Cerebellar nuclear complex (tissue), 1 donor: Measurements from ENCODE around the gene VRK1.

Experiments
- DNase-seq, 2 experiments: peaks; one replicate each; lab custom pipeline; 2025; lab: John Stamatoyannopoulos, UW

VRK1 gene

DNA sequence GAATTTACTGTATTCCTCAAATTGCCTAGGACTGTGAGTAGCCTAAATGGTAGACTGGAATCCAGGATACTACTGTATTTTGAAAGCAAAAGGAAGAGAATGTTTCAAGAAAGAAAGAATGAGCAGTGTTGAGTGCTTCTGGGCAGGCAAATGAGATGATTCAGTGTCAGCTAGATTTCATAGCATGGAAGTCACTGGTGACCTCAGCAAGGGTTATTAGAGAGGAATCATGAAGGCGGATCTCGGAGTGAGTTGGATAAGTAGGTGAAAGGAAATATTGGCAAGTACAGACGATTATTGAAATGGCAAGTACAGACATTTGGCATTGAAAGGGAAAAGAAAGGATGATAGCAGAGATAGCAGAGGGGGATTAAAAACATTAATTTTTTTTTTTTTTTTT lies 27.1 kb downstream of the VRK1 start:
- DNase-seq = no peak

DNA sequence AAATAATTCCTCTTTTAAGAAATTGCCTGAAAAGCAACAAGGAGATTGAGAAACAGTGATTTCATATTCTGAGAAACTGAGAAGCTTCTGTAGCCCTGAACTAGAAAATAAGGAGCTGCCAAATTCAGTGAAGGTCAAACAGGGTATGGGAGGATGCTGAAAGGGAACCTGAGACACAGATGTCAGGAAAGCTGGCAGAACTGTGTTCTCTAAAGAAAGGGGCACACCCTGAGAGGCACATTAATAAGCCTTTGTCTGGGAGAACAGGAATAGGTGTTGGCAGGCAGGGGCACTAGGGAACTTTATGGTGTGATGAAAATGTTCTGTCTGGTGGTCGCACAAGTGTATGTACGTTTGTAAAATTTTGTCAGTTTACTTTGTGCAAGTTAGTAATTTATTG lies 29.6 kb downstream of the VRK1 start:
- DNase-seq = no peak

DNA sequence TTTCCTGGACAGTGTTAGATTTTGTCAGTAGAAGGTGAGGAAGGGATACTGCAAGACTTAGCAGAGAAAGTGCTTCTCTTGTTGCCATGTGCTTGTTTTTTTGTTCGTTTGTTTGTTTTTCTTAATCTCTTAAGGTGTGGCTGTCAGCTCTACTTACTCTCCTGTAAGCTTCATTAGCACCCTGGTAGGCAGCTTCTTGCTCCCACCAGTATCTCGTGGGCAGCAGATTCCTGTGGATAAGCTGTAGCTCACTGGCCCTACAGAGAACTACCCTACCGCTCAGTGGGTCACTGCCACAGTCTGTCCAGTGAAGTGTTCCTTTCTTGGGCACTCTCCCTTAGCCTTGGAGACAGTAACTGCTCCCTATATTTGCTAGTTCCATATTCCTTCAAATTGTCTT lies 30.1 kb downstream of the VRK1 start:
- no peak for DNase-seq

DNA sequence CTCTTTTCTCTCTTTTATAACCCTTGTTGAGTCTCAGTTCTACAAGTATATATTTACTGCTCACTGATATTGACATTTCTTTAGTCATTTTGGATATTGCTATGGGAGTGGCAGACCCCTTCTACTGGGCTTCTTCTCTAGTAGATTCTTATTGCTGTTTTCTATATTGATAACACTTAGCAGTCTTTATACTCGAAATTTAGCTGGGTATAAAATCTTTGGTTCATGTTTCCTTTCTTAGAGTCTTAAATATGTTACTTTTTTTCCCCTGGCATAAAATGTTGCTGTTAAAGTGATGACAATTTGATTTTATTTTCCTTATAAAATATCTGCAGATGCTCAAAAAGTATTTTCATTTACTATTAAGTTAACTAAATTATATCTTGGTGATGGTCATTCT lies 32.6 kb downstream of the VRK1 start:
- no peak for DNase-seq

DNA sequence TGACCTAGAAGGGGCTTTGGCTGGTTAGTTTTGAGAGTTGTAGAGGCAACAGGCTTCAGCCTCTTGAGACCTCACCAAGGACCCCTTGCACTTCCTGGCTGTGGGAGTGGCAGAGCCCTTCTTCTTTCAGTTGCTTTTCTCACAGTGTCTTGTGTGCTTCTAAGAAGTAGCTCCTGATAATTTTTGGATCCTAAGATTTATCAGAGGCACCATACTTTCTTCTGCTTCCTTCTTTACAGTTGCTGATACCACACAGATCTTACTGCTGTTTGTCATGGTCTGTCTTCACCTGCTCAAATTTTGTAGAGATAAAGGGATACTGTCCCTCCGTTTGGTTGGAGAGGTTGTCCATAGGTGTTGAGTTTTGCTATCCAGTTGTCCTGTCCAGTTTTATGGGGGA lies 33.8 kb downstream of the VRK1 start:
- no peak for DNase-seq

DNA sequence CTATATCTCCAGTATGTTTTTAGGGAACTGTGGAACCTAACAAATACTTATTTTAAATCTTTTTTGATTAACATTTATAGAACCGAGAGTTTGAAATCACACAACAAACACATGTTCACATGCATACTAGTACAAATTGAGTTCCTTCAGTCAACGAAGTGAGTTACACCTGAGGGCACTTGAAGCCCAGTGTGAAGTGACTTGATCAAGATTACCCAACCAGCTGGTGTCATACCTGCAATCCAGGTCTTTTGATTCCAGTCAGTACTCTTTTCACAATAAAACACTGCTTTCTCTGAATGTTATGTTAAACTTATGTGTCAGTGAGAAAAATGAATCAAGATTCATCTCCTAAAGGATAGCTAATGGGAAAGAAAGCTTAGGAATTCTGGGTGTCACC lies 35.2 kb downstream of the VRK1 start:
- no peak for DNase-seq

DNA sequence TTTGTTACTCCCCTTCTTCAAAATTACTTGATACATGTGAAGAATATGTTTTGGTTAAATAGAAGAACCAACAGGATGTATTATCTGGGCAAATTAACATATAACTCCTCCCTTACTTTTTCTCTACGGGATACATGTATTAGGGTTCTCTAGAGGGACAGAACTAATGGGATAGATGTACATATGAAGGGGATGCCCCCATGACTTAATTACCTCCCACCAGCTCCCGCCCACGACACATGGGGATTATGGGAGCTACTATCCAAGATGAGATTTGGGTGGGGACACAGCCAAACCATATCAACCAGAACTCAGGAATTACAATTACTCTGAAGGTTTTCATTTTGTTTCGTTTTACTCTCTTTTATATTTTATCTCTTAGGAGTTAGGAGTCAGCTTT lies 41.3 kb downstream of the VRK1 start:
- no peak for DNase-seq

DNA sequence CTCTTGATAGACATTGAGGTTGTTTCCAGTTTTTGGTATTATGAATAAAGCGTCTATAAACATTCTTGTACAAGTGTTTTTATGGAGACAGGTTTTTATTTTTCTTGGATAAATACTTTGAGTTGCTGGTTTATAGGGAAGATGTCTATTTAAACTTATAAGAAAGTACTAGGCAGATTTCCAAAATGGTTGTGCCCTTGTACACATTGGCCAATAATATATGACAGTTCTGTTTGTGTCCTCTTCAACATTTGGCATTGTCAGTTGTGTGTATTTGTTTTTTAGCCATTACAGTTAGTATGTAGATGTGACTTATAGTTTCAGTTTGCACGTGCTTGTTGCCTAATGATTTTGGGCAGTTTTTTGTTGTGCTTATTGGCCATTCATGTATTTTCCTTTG lies 42.1 kb downstream of the VRK1 start:
- no peak for DNase-seq

DNA sequence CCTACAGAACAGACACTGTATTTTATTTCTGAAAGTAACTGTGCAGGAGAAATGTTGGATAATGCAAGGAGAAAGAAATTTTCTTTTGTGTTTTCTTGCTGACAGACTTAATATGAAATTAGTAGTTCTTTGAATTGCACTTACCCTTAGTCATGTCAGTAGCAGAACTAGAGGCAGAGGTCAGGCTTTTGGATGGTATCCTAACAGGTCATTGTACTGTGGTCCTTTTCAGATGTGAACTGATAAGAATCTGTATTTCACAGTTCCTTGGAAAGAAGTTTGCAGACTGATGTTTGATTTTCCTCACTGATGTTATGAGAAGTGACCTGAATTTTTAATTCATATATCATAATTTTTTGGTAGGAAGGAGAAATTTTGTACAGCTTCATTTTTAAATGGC lies 46.0 kb downstream of the VRK1 start:
- no peak for DNase-seq

DNA sequence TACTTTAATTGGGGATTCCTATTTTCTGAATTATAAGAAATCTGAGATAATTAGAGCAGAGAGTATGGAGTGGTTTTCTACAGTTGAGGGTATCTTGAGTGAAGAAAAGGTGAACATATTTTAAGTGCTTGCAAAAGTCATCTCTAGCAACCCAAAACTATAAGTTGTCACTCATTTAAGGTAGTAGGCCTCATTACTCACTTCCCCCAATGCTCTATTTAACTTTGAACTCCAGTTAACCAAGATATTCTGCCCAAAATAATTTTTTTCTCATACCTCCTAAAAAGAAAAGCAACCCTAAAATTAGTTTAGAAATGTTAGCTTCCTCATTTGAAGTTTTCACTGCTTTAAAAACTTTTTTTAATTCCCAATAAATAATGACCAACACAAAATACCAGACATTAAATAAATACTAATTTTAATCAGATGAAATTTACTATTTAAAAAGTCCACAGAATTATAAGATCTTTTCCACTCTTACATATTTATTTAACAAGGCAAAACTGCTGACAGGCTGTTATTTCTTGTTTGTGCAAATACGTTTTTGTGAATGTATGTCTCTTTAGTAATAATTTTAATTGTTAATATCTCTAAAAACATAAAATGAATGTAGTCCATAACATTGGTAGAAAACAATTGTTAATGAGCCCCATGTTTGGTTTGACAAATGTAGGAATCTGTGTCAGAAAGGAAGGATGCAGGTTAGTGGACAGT lies 47.8 kb downstream of the VRK1 start:
- no peak for DNase-seq

DNA sequence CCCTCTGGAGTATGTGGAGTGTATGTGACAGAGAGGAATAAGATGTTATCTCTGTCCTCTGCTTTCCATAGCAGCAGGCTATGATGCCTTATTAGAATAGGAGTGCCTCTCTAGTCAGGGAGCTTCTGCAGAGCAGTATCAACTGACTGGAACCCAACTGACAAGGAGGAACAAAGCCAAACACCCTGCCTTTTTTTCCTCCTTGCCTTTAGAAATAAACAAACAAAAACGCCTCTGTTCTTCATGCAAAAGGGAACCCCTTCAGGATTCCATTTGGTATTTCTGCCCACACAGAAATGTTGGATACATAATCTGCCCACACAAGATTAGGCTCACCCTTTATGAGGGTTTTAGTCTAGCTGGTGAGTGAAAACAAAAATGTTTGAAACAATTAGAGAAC lies 50.3 kb downstream of the VRK1 start:
- DNase-seq = no peak

DNA sequence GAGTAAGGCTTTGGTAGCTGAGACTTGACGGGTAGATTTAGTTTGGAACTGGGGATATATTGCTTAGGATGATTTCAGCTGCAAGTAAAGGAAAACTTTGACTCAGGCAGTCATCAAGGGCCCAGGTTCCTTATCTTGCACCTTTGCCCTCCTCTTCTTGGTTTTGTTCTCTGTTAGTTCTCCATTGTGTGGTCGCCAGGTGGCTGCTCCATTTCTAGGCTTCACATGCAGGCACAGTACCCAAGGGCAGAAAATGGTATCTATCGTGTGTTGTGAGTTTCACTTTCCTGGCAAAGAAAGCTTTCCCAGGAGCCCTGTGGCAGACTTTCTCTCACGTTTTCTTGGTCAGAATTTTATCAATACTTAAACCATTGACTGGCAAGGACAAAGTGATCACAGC lies 50.8 kb downstream of the VRK1 start:
- no peak for DNase-seq

DNA sequence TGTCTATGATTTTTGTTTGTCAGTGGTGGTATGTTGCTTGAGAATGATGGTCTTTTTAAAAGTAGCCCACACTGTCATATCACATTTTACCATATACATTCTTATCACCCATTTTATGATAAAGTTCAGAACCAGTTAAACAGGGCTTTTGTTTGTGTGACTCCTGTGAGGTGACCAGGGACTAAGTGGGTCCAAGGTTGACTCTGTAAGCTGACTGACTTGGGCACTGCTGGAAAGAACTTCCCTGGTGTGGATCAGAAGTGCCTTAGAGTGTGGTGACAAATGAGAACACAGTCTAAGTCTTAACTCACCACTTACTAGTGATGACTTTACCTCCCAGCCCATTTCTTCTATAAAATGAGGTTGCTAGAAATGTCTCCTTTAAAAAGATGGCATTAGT lies 52.6 kb downstream of the VRK1 start:
- DNase-seq = no peak

DNA sequence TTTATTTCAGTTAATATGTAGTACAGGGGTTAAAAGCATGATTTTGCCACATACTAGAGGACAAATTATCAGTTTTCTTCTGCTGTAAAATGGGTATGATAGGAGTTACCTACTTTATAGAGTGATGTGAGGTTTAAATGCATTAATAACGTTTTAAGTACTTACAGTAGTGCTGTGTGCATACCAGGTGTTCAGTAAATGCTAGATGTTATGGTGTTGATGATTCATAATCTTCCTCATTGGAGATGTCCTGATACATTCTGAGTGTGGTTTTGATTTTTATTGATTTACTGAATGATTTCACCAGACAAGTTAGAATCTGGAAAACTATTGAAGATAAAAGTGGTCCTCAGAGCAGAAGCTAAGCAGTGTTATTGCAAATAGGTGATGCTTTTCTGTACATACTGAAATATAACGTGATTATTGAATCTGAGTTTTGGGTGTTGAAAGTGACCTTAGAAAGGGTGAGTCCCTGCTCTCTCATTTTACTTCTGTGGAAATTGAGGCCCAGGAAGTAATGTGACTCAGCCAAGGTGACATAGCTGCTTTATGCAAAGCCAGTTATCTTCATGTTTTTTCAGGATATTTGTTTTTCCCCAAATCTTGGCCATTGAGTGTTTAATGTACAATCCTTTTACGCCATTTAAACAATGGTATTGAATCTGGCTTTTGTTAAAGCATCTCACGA lies 54.7 kb downstream of the VRK1 start:
- no peak for DNase-seq

DNA sequence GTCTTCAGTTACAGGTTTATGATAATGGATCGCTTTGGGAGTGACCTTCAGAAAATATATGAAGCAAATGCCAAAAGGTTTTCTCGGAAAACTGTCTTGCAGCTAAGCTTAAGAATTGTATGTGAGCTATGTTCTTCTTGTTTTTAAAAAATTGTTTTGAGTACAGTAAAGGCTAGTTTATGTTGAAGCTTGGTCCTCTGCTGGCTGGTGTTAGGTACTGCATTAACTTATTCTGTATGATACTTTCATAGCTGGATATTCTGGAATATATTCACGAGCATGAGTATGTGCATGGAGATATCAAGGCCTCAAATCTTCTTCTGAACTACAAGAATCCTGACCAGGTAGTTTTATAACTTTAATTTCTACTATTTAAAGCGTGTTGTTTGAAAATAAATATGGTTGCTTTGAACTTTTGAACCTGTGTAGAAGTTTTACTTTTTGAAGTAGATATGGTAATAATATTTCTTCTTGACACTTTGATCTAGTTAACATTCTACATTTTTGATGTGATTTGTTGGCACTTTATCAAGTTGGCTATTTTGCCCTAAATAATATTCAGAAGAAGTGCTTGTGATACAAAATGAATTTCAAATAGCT lies 55.7 kb downstream of the VRK1 start:
- DNase-seq = no peak

DNA sequence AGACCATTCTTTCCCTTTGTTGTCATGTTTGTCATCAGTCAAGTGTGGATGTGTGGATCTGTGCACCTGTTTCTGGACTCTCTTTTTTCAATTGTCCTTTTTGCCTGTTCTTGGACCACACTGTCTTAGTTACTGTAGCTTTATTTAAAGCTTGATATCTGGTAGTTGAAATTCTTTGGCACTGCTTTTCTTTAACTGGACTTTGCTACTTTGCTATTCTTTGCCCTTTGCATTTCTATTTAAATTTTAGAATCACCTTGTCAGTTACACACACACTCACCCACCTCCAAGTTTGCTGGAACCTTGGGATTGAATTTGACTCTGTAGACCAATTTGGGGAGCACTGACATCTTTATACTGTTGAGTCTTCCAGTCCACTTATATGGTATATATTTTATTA lies 61.5 kb downstream of the VRK1 start:
- DNase-seq = no peak

DNA sequence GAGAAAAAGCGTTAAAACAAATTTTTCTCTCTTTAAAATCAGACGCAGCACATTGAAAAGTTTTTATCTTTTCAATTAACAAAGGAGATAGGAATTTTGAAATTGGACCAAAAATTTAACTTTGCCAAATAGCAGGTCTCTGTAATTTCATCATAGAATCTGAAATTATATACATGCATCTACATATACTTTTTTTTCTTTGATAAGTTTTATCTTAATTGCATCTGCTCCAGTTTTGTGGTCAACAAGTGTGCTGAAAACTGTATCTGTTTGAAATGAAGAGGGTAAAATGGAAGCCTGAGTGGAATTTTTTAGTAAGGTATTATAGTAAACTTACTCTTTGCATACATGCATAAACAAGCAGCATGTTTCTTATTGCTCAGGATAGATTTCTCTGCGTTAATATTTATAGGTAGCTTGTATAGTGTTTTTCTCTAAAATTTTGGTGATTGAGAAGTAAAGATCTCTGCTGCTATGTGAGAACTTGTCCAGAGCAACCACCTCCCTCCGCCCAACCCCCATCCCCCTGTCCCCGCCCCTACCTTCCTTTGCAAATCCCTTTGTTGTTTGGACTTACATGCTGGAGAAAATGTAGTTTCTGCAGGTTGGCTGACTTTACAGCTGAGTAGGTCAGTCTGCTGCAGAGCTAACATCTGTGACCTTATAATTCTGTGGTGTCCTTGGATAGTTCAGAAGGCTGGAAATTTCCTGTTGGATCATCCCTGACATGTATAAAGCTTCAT lies 64.6 kb downstream of the VRK1 start:
- DNase-seq = no peak

DNA sequence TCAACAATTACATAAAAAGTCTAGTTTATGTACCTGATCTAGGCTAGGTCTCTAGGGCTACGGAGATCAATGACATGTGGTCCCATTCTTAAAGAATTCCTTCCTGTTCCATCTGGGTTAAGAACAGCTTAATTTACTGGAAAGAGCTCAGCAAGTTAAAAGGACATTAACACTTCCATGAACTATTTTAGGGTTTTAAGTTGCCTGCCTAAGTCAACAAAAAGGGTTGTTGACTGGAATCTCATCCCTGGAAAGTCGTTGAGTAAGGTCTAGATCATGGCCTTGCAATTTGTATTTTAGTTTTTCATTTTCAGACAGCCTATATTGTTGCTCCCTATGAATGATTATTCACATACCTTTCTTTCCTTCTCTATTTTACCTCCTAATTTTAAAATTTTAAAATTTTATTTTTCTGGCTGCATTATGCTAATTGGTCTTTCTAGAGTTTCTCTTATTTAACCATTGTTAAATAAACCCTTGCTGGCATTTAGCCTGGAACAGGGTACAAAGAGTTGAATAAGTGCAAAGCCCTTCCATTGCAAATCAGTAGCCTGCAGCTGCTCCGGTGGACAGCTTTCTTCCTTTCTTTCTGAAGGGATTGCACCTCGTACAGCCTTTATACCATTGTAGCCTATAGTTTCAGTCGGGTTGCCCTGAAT lies 66.3 kb downstream of the VRK1 start:
- DNase-seq = no peak

DNA sequence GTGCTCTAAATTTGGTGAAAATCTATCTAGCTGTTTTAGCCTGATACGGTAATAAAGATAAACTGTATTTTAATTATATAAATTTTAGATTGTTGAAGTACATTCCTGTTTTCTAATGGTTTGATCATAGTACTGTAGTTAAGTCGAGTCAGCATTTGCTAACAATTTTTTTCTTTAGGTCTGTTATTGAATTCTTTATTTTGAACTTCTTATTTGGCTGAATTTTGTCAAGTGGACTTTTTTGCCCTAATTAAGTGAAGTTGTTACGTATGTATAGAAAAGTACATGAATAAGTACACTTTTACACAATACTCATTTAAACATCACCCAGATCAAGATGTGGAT lies 66.8 kb downstream of the VRK1 start:
- DNase-seq = no peak

DNA sequence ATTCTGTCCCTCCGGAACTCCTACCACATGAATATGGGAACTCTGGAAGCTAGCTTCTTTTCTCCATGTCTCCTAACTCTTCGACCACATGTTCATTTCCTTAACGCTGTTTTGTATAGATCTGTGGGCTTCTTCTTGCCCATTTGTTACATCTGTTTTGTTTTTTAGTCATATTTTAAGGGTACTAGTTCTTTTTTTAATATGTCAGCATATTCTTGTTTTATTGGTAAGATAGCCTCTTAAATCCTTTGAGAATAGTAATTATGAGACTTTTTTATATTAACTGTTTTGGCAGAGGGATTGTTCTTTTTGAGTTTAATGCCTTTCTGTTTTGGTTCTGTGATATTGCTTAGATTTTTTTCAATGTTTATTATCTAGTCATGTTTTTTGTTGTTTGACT lies 70.5 kb downstream of the VRK1 start:
- no peak for DNase-seq

DNA sequence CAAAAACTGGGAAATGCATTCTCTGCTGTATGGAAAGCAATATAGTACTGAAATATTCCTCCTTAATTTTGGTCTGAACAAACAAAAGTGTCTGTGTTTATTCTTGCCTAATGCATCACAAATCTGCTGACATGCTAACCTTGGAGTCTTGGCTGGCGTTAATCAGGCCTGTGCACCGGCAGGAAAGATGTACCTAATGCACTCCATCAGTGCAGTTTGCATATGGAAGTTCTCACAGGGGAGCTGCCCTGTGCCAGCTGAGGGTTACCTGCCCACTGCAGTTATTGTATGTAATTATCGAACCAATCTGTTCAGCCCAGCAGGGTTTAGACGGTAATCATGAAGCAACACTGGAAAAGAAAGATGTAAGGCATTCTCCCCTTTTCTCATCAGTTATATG lies 76.9 kb downstream of the VRK1 start:
- DNase-seq = no peak

DNA sequence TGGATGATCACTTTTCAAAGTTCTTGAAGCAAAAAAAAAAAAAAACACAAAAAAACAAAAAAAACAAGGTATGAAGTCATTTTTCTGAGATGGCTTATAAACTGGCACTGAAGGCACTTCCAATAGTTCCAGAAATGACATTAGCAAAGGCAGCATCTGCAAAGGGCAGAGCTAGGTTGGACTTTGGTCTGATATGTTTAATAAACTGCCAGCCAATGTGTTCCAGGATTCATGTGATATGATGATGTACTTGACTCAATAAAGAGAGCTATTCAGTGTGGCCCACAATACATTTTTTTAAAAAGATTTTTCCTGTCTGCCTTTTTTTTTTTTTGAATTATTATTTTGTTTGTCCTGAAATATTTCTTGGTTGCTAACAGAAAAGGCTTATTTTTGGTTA lies 79.6 kb downstream of the VRK1 start:
- no peak for DNase-seq

DNA sequence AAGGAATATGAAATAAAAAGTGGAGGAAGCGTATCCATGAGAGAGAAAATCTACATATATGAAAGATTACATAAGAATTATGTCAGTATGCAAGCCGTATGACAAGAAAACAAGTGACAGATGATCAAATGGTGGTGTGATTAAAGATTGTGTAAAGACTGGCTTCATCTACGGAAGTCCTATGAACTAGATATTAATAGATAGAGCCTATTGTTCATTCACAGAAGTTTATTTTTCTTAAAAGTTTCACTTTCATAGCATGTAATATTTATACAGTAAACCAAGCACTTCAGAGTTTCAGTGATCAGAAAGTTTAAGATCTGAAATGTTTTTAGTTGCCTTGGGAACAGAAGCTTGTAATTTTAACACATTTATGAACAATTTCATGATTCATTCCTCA lies 84.5 kb downstream of the VRK1 start:
- DNase-seq = no peak
